ACHN (cell line): ENCODE data around the gene CHST12.
"Not testable (repeated sequence)": the region's sequence is repeated elsewhere in the genome, so short reads cannot be mapped to it uniquely, and the experiment has no call there.

Experiments
- DNase-seq: peaks from one replicate; pipeline ENCODE4 v3.0.0-alpha.2; 2015
- in situ Hi-C: cut with HindIII; loops from 2 replicates; pipeline ENCODE4 v1.10.0; 2017; ENCODE audit warnings: low sequenced_read_pairs, low pct_ligation_motif_present, low pct_unique_long_range_greater_than_20kb

CHST12 gene

DNA sequence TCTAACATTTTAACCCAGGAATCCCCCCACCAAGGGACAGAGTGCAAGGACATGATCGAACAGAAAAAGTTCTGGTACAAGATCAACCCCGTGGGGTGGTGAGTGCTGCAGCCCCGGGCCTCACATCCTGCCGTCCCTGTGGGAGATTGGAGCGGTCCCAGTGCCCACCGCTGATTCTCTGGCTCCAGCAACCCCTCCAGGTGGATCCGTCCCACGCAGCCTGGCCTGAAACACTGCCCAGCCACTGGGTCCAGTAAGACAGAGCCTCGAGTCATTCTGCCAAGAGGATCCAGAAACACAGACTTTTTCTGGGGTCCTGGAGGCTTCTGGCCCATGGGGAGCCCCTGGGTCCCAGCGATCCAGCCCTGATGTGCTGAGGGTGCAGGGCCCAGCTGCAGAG lies 43.3 kb downstream of the CHST12 start:
- no peak for DNase-seq
- in situ Hi-C loops: no loop called here

DNA sequence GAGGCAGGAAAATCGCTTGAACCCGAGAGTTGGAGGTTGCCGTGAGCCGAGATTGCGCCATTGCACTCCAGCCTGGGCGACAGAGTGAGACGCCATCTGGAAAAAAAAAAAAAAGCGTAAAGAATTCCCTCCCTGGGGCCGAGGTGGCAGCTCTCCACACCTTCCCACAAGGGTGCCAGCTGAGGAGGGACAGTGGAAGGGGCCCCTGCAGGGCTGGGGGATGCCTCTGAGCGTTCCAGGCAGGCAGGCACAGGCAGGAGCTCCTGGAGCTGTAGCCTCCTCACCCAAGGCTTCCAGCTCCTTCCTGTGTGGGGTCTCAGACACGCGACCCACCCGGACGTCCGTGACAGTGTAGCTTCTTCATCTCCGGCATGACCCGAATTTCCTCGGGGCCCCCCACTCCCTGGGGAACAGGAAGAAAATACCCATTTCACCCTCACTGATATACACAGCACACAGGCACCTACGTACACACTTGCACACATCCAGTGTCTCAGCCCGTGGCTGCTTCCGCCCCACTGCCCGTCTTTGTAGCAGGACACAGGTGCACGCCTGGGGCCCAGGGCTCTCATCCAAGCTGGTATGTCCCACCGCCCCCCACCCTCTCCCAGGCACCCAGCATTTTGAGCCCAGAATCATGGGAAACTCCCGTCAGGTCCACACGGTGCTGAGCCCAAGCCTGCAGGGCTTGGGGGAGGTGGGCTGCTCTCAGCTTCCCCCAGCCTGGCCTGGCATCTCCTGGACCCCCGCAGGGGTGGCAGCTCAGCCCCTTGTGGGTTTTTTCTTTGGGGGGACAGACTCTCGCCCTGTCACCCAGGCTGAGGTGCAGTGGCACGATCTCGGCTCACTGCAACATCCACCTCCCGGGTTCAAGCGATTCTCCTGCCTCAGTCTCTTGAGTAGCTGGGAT lies 47.0 kb downstream of the CHST12 start:
- in situ Hi-C loops: no loop called here
- DNase-seq: no peak

DNA sequence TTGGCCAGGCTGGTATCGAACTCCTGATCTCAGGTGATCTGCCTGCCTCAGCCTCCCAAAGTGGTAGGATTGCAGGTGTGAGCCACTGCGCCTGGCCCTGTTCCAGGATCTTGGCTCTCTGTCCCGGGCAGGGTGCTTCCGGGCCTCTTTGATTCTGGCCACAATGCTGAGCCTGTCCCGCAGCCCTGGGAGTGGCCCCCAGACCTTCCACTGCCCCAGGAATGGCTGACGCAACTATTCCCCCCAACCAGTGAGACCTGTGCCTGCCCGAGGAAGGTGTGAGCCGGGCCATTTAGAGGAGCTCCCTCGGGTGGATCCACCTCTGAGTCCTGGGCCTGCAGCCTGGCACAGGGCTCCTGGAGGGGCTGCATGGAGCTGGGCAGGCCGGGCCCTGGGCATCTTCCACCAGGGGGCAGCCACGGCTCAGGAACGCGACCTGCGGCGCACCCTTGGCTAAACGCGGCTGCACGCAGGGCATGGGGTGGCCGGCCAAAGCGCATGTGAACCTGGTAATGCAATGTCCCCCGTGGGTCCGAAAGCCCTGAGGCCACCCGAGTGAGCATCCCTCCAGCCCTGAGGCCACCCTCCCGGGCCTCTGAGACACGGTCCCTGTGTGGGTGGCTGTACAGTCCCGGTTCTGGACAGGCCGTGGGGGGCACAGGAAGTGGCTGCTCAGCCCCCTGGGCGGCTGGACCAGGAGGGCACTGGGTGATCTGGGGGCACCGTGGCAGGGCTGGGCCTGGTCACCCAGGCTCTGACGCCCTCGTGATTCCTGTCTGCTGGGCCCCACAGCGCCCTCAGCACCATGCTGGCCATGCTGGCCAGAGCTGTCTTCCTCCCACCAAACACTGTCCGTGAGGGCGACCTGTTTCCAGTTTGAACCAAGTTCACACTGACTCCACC lies 48.0 kb downstream of the CHST12 start:
- in situ Hi-C loops: no loop called here
- peak; percentile 85 for DNase-seq

DNA sequence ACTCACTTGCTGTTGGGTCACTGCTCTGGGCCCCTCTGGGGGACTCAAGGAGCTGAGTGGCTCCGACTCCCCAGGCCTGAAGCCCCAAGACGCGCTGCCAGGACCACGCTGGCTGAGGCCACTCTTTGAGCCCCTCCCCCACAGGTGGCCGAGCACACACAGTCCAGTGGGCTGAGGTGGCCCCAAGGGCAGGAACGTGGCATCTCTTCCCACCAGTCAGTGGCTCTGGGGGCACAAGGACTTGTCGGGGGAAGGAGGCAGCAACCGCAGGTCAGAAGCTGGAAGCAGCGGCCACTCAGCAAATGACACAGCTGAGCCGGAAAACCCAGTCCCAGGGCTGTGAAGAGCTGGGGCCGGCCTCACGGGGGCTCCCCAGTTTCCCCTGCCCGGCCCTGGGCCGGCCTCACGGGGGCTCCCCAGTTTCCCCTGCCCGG lies 48.7 kb downstream of the CHST12 start:
- in situ Hi-C loops: no loop called here
- DNase-seq: no peak

DNA sequence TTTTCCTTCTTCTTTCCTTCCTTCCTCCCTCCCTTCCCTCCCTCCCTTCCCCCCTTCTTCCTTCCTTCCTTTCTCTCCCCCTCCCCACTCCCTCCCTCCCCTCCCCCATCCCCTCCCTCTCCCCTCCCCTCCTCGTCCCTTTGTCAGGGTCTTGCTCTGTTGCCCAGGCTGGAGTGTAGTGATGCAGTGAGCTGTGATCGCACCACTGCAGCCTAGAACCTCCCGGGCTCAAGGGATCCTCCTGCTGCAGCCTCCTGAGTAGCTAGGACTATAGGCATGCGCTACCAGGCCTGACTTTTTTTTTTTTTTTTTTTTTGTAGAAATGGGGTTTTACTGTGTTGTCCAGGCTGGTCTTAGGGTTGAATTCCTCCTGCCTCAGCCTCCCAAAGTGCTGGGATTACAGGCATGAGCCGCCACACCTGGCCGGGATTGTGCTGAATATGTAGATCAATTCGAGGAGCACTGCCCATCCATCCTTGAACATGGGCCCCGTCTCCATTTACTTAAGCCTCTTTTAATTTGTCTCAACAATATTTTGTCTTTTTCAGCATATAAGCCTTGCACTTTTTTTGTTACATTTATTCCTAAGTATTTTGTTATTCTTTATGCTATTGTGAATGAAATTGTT lies 49.3 kb downstream of the CHST12 start:
- DNase-seq: no peak

DNA sequence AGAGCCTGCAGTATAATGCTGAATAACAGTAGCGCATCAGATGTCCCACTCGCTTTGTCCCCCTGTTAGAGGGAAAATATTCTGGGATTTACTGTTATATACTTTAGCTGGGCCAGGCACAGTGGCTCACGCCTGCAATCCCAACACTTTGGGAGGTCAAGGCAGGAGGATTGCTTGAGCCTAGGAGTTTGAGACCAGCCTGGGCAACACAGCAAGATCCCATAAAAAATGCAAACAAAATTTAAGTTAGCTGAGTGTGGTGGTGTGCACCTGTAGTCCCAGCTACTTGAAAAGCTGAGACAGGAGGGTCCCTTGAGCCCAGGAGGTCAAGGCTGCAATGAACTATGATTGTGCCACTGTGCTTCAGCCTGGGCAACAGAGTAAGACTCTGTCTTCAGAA lies 50.4 kb downstream of the CHST12 start:
- in situ Hi-C loops, DNase-seq: not testable (repeated sequence)

More for the DNA sequence above, 49.3 kb downstream of the CHST12 start:
- in situ Hi-C loops: no loop called here

DNA sequence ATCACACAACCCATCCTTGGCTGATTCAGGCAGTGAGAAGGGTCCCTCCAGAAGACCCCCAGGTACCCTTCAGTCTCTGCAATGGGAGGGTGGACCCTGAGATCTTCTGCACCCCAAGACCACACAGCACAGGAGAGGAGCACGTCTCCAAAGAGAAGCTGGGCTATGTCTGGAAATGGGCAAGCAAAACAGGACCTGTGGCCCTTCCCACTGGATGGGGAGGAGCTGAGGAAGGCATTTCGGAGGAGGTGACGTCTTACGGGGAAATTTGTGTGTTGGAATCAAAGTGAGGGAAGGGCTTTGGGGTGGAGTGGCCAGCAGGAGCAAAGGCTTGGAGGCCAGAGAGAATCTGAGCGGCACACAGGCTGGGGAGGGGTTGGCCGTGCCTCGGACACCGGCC lies 56.3 kb downstream of the CHST12 start:
- no peak for DNase-seq
- in situ Hi-C loops: no loop called here

DNA sequence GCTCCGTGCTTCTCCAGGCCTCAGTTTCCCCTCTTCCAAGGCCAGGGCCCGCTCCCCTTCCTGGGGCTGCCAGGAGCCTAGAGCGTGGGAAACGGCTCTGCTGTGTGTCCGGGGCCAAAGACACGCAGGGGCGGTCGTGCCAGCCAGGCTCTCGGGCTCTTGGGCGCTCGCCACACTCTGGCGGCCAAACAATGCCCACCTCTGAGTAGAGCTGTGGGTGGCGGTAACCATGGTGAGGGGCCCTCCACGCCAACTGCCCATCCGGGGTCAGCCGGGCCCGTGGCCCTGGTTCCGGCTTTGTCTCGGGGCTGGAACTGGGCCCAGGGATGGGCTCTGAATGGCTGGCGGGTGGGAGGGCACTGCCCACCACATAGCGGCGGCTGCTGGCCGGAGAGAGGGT lies 56.8 kb downstream of the CHST12 start:
- no peak for DNase-seq
- in situ Hi-C loops: no loop called here

DNA sequence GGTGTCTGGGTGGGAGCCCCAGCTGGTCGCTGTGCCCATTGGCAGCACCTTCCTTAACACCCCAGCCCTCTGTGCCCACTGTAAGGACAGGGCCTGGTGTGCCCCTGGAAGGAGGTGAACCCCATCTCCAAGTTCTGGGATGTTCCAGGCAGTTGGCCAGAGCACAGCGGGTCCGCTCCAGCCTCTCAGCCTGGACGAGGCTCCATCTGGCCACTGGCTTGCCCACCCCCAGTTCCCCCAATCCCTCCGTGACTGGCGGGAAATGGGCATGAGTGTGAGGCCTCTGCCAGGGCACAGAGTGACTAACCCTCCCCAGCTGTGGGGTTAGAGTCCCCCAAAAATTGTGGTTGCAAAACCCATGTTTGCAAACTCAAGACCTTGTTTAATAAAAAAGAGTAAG lies 57.2 kb downstream of the CHST12 start:
- in situ Hi-C loops: no loop called here
- DNase-seq: no peak

DNA sequence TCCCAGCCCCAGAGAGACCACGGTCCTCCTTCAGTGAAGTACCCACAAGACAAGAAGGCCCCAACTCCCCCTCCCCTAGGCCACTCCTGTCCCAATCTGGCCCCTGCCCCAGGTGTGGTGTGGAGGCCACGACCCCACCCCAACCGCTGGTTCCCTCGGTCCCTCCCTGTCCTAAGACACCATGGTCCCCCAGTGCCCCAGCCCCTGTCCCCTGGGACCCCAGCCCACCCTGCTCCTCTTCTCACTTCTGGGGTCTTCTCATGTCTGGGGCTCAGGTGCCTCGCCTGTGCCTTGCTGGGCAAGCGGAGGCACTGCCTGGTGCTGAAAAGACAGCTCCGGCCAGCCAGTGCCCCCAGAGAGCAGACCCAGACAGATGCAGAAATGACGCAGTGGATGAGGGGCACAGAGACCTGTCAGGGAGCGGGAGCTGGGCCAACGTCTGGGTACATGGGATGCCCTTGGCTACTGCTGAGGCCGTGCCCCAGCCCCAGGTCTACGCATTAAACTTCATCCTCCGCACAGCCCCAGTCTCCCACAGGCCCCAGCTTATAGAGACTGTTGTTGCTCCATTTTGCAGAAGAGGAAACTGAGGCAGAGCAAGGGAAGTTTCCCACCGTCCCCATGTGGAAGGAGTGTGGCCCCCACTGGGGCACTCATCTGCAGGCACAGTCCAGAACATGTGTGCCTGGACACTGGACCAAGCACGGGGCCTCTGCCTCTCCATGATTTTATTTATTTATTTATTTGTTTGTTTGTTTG lies 58.0 kb downstream of the CHST12 start:
- in situ Hi-C loops: no loop called here
- DNase-seq: no peak

DNA sequence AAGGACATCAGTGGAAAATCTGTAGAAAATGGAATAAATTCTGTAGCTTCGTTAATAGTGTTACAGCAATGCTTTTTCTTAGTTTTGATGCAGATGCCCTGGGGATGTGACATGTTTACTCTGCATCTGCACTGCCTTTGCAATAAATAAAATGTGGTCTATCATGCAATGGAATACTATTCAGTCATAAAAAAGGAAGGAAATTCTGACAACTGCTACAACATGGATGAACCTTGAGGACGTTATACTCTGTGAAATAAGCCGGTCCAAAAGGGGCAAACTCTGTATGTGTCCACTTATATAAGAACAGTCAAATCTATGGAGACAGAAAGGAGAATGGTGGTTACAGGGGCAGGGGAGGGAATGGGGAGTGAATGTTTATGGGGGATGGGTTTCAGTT lies 59.3 kb downstream of the CHST12 start:
- in situ Hi-C loops: no loop called here
- DNase-seq: no peak

DNA sequence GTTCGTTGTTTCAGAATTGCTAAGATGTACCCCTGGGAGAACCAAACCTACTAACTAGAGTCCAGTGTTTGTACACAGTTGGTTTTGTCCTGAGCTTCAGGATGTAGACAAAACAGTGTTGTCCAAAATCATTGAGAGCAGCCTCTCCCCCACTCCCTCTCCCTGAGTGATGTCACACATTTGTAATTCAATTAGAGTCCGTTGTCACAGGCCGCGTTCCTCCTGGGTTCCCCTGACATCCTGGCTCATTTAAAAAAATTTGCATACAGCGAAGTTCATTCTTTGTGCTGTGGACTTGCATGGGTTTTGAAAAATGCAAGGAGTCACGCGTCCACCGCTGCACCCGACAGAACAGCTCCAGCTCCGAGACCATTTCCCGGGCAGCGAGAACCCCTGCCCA lies 62.5 kb downstream of the CHST12 start:
- no peak for DNase-seq
- in situ Hi-C loops: no loop called here

DNA sequence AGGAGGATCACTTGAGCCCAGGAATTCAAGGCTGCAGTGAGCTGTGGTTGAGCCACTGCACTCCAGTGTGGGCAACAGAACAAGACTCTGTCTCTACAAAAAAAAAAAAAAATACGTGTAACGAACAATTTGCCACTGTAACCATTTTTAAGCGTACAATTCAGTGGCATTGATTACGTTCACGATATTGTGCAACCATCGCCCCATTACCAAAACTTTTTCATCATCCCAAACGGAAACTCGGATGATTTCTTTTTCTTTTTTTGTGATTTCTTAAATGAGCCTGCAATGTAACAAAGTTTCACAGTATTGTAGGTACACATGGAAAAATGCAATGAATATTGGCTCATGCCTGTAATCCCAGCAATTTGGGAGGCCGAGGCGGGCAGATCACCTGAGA lies 63.3 kb downstream of the CHST12 start:
- in situ Hi-C loops: no loop called here
- DNase-seq: no peak

DNA sequence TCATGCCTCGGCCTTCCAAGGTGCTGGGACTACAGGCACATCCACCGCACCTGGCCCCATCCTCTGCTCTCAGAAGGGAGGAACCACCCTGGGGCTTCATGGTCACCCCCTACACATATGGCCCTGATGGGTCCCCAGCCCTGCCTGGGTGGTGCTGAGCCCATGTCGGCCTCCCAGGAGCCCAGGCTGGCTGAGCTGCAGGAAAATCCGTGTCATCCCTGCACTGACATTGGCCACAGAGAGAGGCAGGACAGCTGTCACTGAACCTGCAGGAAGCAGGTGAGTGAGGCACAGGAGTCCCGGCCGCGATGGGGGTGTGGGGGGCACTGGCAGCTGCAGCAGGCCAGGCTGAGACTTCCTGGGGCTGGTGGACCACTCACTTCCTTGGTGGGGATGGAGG lies 64.8 kb downstream of the CHST12 start:
- no peak for DNase-seq
- in situ Hi-C loops: no loop called here

DNA sequence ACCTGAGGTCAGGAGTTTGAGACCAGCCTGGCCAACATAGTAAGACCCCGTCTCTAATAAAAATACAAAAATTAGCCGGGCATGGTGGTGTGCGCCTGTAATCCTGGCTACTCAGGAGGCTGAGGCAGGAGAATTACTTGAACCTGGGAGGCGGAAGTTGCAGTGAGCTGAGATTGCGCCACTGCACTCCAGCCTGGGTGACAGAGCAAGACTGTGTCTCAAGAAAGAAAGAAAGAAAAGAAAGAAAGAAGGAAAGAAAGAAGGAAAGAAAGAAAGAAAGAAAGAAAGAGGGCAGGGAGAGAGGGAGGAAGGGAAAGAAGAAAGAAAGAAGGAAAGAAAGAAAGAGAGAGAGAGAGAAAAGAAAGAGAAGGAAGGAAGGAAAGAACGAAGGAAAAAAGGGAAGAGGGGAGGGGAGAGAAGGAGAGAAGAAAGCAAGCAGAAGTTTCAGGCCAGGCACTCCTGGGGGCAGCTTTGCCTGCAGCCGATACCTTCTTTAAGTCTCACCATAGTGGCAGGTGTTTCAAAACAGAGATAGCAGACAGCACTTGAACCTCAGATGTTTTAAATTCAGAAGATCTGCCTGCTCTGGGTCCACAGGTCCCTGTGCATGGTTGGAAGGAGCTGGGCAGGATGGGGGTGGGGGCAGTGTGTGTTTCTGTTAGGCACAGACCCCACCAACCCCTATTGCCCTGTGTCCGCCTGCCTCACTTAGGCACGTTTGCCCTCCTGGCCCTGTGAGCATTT lies 66.2 kb downstream of the CHST12 start:
- in situ Hi-C loops, DNase-seq: not testable (repeated sequence)

DNA sequence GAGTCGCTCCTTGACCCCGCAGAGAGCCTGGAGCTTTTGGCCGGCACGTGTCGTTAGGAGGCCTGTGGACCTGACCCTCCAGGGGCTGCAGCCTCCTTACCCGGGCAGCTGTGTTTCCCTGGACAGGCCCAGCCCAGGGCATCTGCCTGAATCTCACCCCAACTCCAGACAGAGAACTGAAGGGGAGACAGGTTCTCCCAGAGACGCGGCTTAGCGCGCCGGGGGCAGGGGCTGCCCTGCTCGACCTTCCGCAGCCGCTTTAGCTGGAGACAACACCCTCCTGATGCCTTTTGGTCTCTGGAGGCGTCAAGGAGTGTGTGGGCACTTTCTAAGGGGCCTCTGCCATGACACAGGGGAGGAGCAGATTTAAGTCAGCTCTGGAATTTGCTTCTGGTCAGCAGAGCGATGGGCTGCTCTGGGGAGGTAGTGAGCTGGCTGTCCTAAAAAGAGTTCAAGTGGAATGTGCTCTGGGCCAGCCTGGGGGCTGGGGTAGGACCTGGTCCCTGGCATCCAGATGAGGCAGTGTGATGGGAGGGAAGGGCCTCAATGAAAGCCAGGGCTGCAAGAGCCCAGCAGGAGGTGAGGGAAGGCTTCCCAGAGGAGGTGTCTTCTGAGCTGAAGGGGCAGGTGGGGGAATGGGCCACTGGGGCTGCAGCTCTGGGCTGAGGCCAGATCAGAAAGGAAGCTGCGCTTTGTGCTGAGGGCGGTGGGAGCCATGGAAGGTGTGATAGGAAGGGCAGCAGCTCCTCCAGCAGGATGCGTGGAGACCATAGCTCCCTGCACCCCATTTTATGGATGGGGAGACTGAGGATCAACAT lies 67.0 kb downstream of the CHST12 start:
- DNase-seq: no peak
- in situ Hi-C loops: no loop called here

DNA sequence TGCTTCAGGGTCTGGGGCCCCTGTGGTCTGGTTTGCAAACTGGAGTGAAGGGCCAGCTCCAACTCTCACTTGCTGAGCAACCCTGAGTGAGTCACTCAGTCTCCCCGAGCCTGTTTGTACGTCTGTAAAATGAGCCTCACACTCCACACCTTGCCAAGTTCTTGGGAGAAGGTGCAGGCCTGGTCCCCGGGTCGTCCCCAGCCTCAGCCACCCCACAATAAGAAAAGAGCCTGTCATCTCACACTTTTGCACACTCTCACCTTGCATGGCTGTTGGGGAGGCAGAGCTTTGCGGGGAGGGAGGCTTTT lies 67.6 kb downstream of the CHST12 start:
- no peak for DNase-seq
- in situ Hi-C loops: no loop called here
